Measurements from ENCODE around the gene PKN3. TPM values are rescaled to one million over a fixed set of nuclear protein-coding genes. Genes with fewer than 3 reads are reported as not detected.

The PKN3 gene
- total and polyA plus RNA-seq, 8 donors = 11.8 to 18.0 (median 14.4) TPM

GRCh38 chr9:128743421-128743820, 41.1 kb downstream of the PKN3 start:
- H3K36me3 ChIP-seq = peaks cover 0 to 50% of the 10 kb centered on the region in 2 donors
- no peaks in the 10 kb centered on the region for H3K9me3 ChIP-seq
- H3K27ac ChIP-seq = no peak overlapping the region
- no peaks in the 10 kb centered on the region for H3K4me1 ChIP-seq
- intact Hi-C loops (cut with DNase I) = no loop called here
- H3K27me3 ChIP-seq = no peaks in the 10 kb centered on the region
- TF ChIP-seq CTCF (IDR thresholded peaks at IDR 0.05) = no peak
- ATAC-seq (no peak), DNase-seq (no peak)
- no peak overlapping the region for H3K4me3 ChIP-seq

GRCh38 chr9:128747241-128747640, 44.9 kb downstream of the PKN3 start:
- Histone ChIP-seq H3K9me3 (no peaks in the 10 kb centered on the region), H3K27ac (no peak overlapping the region), H3K4me3 (no peak overlapping the region), H3K36me3 (peaks cover 0 to 39% of the 10 kb centered on the region in 2 donors), H3K27me3 (no peaks in the 10 kb centered on the region), H3K4me1 (no peaks in the 10 kb centered on the region)
- TF ChIP-seq CTCF (IDR thresholded peaks at IDR 0.05) = no peak
- DNase-seq (no peak), ATAC-seq (no peak)
- intact Hi-C loops (cut with DNase I) = no loop called here

- peaks cover 0 to 62% of the 10 kb centered on the region in 2 donors for H3K36me3 ChIP-seq
- no peak overlapping the region for H3K4me3 ChIP-seq
- no peak for TF ChIP-seq CTCF (IDR thresholded peaks at IDR 0.05)
- no peaks in the 10 kb centered on the region for H3K27me3 ChIP-seq
- H3K9me3 ChIP-seq = no peaks in the 10 kb centered on the region
- no peak for DNase-seq
- intact Hi-C loops (cut with DNase I) = no loop called here
- no peak for ATAC-seq
- H3K4me1 ChIP-seq = no peaks in the 10 kb centered on the region
- H3K27ac ChIP-seq = no peak overlapping the region
These were observed 48.8 kb downstream of the PKN3 start for GRCh38 chr9:128750926-128751595.

- no peak for ATAC-seq
- intact Hi-C loops (cut with DNase I) = no loop called here
These were observed 51.3 kb downstream of the PKN3 start for GRCh38 chr9:128753627-128754026.

GRCh38 chr9:128757602-128758001, 55.3 kb downstream of the PKN3 start:
- DNase-seq (no peak), ATAC-seq (no peak)
- Histone ChIP-seq H3K4me3 (no peak overlapping the region), H3K27ac (no peak overlapping the region), H3K4me1 (no peaks in the 10 kb centered on the region), H3K27me3 (no peaks in the 10 kb centered on the region), H3K36me3 (peaks cover 0 to 22% of the 10 kb centered on the region in 2 donors), H3K9me3 (no peaks in the 10 kb centered on the region)
- intact Hi-C loops (cut with DNase I) = no loop called here
- TF ChIP-seq CTCF (IDR thresholded peaks at IDR 0.05) = no peak

More at GRCh38 chr9:128753627-128754026, 51.3 kb downstream of the PKN3 start:
- Histone ChIP-seq H3K27me3 (no peaks in the 10 kb centered on the region), H3K36me3 (peaks cover 0 to 49% of the 10 kb centered on the region in 2 donors), H3K4me3 (no peak overlapping the region), H3K9me3 (no peaks in the 10 kb centered on the region), H3K27ac (no peak overlapping the region), H3K4me1 (no peaks in the 10 kb centered on the region)
- TF ChIP-seq CTCF (IDR thresholded peaks at IDR 0.05) = no peak
- DNase-seq = no peak

Data from left lung (tissue), 10 donors.